ENCODE measurements around the gene MEGF9.

MEGF9 gene

GRCh38 chr9:120609636-120610035 is 104.6 kb downstream of the MEGF9 start:
- Histone ChIP-seq H3K4me3 (ENCODE audit: low read length) (no peak overlapping the region), H4K20me1 (ENCODE audit: insufficient read depth, low read length) (no peaks in the 10 kb centered on the region), H3K27me3 (ENCODE audit: low read depth, low read length) (no peaks in the 10 kb centered on the region), H3K79me2 (ENCODE audit: low read length) (no peaks in the 10 kb centered on the region), H3K4me1 (ENCODE audit: low read length) (no peaks in the 10 kb centered on the region), H3K9ac (ENCODE audit: low read length) (no peak overlapping the region), H3K9me3 (ENCODE audit: insufficient read depth, low read length) (no peaks in the 10 kb centered on the region), H3K36me3 (replicated peaks; ENCODE audit: low read depth, low read length) (no peaks in the 10 kb centered on the region), H3K4me2 (ENCODE audit: low read length) (no peak overlapping the region), H2AFZ (ENCODE audit: low read depth, low read length) (no peak overlapping the region), H3K27ac (ENCODE audit: low read length) (no peak overlapping the region)
- no peak for TF ChIP-seq CTCF (IDR thresholded peaks at IDR 0.05; ENCODE audit: low read depth, low read length)
- no peak for TF ChIP-seq EZH2phosphoT487 (IDR thresholded peaks at IDR 0.05; ENCODE audit: low read depth)

GRCh38 chr9:120608421-120608820 is 105.8 kb downstream of the MEGF9 start:
- Histone ChIP-seq H3K9me3 (ENCODE audit: insufficient read depth, low read length) (no peaks in the 10 kb centered on the region), H3K79me2 (ENCODE audit: low read length) (no peaks in the 10 kb centered on the region), H3K27ac (ENCODE audit: low read length) (no peak overlapping the region), H3K9ac (ENCODE audit: low read length) (no peak overlapping the region), H4K20me1 (ENCODE audit: insufficient read depth, low read length) (no peaks in the 10 kb centered on the region), H3K36me3 (replicated peaks; ENCODE audit: low read depth, low read length) (no peaks in the 10 kb centered on the region), H3K4me3 (ENCODE audit: low read length) (no peak overlapping the region), H3K4me1 (ENCODE audit: low read length) (no peaks in the 10 kb centered on the region), H3K4me2 (ENCODE audit: low read length) (no peak overlapping the region), H2AFZ (ENCODE audit: low read depth, low read length) (no peak overlapping the region), H3K27me3 (ENCODE audit: low read depth, low read length) (no peaks in the 10 kb centered on the region)
- no peak for TF ChIP-seq CTCF (IDR thresholded peaks at IDR 0.05; ENCODE audit: low read depth, low read length)

- Histone ChIP-seq H3K27me3 (ENCODE audit: low read depth, low read length) (no peaks in the 10 kb centered on the region), H3K9me3 (ENCODE audit: insufficient read depth, low read length) (no peaks in the 10 kb centered on the region), H3K4me3 (ENCODE audit: low read length) (no peak overlapping the region), H3K79me2 (ENCODE audit: low read length) (no peaks in the 10 kb centered on the region), H3K4me1 (ENCODE audit: low read length) (no peaks in the 10 kb centered on the region), H4K20me1 (ENCODE audit: insufficient read depth, low read length) (no peaks in the 10 kb centered on the region), H3K36me3 (replicated peaks; ENCODE audit: low read depth, low read length) (no peaks in the 10 kb centered on the region), H2AFZ (ENCODE audit: low read depth, low read length) (no peak overlapping the region), H3K9ac (ENCODE audit: low read length) (no peak overlapping the region), H3K27ac (ENCODE audit: low read length) (no peak overlapping the region), H3K4me2 (ENCODE audit: low read length) (no peak overlapping the region)
- TF ChIP-seq CTCF (IDR thresholded peaks at IDR 0.05; ENCODE audit: low read depth, low read length) (no peak), EZH2phosphoT487 (IDR thresholded peaks at IDR 0.05; ENCODE audit: low read depth) (no peak)
Measured at GRCh38 chr9:120603591-120603990, 110.7 kb downstream of the MEGF9 start.

- H3K27me3 ChIP-seq (ENCODE audit: low read depth, low read length), result no peaks in the 10 kb centered on the region
- no peak overlapping the region for H3K4me3 ChIP-seq (ENCODE audit: low read length)
- no peak overlapping the region for H3K27ac ChIP-seq (ENCODE audit: low read length)
- no peak overlapping the region for H2AFZ ChIP-seq (ENCODE audit: low read depth, low read length)
- H3K9ac ChIP-seq (ENCODE audit: low read length), result no peak overlapping the region
- H3K4me2 ChIP-seq (ENCODE audit: low read length), result no peak overlapping the region
- H3K36me3 ChIP-seq (replicated peaks; ENCODE audit: low read depth, low read length), result no peaks in the 10 kb centered on the region
- H3K4me1 ChIP-seq (ENCODE audit: low read length), result no peaks in the 10 kb centered on the region
- H3K9me3 ChIP-seq (ENCODE audit: insufficient read depth, low read length), result no peaks in the 10 kb centered on the region
- no peaks in the 10 kb centered on the region for H4K20me1 ChIP-seq (ENCODE audit: insufficient read depth, low read length)
- TF ChIP-seq EZH2phosphoT487 (IDR thresholded peaks at IDR 0.05; ENCODE audit: low read depth), result no peak
- TF ChIP-seq CTCF (IDR thresholded peaks at IDR 0.05; ENCODE audit: low read depth, low read length), result no peak
- no peaks in the 10 kb centered on the region for H3K79me2 ChIP-seq (ENCODE audit: low read length)
Measured at GRCh38 chr9:120603010-120603409, 111.3 kb downstream of the MEGF9 start.
